NCI-H1417 (cell line): ENCODE measurements around the gene ZNF440.
"Not testable (repeated sequence)": the region's sequence is repeated elsewhere in the genome, so short reads cannot be mapped to it uniquely, and the experiment has no call there.

Experiments
- DNase-seq, 3 experiments: peaks; one replicate each; lab custom pipeline; 2025; lab: John Stamatoyannopoulos, UW

Gene ZNF440

DNA sequence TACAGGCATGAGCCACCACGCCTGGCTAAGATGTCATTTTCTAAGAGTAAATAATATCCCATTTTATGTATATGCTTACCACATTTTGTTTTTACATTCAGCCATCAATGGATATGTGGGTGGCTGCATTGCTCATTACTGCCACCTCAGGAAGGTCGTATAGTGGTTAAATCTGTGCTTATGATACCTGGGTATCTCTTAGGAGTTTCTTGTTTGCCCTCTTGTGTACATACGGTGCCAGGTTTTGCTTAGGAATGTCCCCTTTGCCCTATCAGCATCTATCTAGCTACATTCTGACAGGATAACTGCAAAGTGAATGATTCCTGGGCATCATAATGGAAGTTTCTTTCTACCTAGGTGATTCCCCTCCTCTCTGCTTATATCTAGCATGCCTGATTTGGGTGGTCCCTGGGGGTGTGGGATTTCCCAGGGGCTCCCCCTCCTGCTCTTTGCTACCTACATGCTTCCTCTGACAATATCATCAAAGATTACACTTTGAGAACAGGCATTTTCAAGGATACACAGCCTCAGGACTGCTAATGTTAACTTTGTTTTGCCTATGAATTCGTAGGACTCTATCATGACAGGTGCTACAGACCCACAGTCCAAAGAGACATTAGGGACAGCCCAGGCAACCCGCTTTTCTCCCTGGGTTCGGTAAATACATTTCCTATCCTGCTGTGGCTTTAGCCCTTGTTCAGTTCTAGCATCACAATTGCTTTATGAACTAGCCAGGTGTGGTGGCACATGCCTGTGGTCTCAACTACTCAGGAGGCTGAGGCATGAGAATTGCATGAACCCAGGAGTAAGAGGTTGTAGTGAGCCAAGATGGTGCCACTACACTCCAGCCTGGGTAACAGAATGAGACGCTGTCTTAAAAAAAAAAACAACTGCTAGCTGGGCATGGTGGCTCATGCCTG, 15.1 kb downstream of the ZNF440 start:
- DNase-seq = not testable (repeated sequence)

DNA sequence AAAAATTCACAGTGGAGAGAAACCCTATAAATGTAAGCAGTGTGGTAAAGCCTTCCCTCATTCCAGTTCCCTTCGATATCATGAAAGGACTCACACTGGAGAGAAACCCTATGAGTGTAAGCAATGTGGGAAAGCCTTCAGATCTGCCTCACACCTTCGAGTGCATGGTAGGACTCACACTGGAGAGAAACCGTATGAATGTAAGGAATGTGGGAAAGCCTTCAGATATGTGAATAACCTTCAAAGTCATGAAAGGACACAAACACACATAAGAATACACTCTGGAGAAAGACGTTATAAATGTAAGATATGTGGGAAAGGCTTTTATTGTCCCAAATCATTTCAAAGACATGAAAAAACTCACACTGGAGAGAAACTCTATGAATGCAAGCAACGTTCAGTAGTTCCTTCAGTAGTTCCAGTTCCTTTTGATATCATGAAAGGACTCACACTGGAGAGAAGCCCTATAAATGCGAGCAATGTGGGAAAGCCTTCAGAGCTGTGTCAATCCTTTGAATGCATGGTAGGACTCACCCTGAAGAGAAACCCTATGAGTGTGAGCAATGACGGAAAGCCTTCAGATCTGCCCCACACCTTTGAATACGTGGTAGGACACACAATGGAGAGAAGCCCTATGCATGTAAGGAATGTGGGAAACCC, 18.3 kb downstream of the ZNF440 start:
- no peak for DNase-seq

DNA sequence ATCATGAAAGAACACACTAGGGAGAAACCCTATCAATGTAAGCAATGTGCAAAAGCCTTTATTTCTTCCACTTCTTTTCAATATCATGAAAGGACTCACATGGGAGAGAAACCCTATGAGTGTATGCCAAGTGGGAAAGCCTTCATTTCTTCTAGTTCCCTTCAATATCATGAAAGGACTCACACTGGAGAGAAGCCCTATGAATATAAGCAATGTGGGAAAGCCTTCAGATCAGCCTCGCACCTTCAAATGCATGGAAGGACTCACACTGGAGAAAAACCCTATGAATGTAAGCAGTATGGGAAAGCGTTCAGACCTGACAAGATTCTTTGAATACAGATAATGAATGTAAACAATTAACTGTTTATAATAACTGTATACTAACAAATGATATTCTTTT, 19.5 kb downstream of the ZNF440 start:
- DNase-seq = no peak

DNA sequence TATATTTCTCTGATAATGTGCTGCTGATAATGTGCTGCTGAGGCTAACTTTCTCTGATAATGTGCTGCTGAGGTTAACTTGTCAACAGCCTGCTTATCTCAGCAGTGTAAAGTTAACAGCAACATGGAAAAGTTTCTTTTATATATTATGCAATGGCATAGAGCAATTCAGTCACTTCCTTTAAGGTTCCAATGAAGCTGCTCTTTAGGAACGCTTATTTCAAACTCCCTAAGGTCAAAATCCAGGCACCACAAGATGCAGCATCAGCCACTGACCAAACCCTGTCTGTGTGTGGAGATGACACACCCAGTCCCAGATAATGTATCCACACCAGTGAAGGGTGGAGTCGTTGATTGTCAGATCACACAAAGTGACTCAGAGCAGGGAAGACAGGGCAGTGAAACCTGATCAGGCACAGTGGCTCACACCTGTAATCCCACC, 21.6 kb downstream of the ZNF440 start:
- DNase-seq = not testable (repeated sequence)

DNA sequence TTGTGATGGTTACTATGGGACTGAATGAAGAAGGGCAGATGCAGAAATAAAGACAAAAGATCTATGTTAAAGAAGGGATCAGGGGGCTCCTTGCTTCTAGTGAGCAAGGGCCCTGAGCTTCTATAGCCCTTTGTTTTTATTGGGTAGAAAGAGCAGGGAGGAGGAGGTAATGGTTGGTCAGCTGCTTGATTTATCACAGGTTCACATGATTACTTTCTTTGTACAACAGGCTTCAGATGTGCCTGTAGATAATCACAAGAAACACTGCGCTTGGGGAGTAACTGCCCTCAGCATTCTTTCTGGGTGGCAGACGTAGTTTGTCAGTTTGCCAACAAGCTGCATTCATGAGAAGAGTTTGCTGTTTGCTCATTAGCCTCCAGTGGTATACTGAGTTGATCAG, 29.6 kb downstream of the ZNF440 start:
- DNase-seq = no peak

DNA sequence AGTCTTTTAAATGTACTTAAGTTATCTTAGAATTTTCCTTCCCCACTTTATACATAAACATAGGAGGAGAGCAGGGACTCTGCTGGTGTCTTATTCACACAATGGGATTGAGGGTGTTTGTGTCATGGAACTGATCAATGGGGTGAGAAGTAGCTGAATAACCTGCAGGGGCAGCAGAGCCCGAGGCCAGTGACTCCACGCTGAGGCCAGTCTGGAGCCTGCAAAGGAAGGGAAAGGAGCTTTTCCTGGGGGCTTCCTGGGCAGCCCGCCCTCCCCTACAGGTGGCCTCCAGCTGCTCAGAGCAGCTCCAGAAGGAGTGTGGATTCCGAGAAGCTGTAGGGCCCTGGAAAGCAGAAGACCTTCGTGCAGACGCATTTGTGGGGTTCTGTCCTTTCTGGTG, 33.5 kb downstream of the ZNF440 start:
- DNase-seq = peak in 2 of 3 experiments; percentile 25 to 32

DNA sequence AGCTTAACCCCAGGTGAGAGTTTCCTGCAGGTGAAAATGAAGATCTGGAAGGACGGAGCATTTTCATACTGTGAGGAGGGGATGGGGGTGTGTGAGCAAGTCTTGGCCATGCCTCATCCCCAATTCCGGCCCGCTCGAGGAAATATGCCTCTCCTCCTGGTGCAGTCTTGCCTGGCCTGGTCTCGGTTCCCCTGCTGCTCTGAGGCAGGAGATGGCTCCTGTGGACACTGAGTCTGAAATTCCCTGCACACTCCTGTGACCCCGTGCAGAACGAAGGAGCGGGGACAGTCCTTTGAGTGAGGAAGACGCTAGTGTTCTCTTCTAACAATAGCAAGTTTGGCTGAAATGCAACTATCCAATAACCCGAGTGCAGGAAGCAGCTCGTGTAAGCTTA, 34.1 kb downstream of the ZNF440 start:
- DNase-seq = no peak

DNA sequence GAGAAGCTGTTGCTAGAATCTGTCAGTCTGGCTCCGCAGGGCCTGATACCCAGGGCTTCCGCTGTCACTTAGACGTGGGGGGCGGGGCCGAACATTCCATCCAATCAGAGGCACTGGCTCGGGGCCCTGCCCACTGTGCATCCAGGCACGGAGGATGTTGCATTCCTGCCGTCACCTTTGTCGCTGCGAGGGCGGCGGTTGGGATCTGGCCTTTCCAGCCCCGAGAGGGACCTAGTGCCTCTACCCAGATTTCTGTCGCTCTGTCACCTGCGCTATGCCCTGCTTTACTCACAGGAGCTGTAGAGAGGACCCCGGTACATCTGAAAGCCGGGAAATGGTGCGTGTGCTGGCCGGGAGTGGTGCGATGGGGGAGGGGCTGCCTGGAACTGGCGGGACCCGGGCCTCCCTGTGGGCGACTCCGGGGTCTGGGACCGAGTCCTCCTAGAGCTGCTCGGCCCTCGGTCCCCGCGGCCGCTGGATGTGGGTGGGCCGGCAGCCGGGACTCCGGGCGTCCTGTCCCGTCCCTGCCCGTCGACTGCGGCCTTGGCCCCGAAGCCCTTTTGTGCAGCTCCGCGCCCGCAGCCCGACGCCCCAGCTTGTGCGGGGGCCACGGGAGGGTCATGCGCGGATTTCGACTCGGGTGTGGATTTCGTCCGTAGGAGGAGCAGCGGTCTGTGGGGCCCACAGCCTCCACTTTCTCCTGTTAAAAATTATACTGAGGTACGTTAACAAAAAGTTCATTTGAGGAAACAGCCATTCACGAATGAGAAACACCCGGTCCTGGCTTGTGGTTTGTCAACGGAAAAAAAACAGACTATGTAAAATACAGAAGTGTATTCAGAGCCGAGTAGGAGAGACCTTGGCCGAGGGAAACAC, 34.8 kb downstream of the ZNF440 start, which contains the start of gene ZNF439:
ZNF439 (plus strand) TSS at position 133 of the 876 bp plus-strand sequence; CDS start at position 275, 142 bp downstream.
- DNase-seq = peak; percentile 76 to 96 (median 95)

DNA sequence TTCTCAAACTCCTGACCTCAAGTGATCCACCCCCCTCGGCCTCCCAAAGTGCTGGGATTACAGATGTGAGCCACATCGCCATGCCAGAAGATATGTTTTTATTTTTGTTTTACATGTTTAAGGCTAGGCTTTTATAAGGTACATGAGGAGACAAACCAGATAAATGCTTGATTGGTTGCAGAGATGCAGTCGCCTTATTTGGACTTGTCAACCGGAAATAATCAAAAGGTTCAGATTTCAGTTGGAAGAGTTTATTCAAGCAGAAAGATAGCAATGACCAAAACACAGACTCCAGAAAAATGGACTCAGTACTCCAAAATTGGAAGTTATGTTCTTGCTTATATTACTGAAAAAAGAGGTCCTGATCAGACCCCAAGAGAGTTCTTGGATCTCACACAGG, 36.2 kb downstream of the ZNF440 start:
- DNase-seq = not testable (repeated sequence)

DNA sequence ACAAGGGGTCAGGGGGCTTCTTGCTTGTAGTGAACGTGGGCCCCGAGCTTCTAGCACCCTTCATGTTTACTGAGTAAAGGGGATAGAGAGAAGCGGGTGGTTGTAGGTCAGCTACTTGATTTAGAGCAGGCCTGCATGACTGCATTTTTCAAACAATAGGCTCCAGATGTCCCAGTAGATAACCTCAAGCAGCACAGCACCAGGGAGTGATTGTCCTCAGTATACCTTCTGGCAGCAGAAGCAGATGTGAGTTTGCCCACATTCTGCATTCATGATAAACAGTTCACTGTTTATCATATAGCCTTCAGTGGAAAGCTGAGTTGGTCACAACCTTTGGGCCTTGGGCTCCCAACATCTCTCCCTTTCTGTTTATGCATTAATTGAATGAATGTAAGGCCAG, 39.3 kb downstream of the ZNF440 start:
- DNase-seq = no peak

DNA sequence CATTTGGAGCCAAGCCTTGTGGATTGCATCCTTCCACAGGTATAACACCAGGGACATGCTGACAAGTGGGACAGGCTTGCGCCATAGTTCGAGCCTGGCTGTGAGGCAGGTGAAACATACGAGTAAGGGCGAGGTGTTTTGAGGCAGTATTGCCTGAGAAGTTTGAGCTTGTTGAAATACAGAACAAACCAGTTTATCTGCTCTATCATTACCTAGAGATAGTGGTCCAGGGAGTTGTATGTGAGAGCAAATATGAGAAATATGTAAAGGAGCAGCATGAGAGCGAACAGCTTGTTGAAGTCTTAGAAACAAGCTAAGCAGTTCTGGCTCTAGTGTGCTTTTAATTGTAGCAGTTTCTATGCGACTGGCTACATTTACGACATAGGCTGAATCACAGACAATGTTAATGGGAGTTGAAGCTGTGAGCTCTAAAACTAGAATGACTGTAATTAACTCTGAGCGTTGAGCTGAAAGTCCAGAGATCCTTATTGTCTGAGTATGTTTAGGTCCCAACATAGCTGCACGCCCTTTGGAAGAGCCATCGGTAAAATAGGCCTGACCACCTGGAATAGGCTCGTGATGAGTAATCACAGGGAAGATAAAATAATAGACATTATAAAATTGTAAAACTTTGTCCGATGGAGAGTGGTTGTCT, 42.6 kb downstream of the ZNF440 start:
- no peak for DNase-seq

DNA sequence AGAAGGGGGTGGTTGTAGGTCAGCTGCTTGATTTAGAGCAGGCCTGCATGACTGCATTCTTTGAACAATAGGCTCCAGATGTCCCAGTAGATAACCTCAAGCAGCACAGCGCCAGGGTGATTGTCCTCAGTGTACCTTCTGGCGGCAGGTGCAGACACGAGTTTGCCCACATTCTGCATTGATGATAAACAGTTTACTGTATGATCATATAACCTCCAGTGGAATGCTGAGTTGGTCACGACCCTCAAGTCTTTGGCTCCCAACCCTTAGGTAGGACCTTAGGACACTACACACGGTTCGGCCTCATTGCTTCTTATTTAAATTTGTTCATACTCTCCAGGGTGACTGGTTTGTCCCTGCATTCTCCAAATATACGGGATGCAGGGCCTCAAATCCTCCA, 46.6 kb downstream of the ZNF440 start:
- DNase-seq = no peak

DNA sequence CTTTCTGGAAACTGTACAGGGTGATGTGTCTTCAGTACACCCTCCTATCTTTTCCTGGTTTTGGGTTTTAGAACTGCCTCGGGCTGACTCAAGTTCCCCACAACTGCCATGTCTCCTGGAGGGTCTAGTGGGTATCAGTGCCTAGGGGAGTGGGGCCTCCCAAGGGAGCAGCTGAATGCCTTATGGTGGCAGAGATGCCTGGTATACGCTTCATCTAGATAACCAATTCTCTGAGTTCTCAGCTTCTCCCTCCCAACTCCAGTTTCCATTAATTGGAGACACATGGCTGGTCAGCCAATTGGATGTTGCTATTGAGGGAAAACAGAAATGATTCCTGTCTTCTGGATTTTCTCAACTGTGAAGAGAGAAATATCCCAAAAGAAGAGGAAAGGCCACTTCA, 47.2 kb downstream of the ZNF440 start:
- DNase-seq = no peak

DNA sequence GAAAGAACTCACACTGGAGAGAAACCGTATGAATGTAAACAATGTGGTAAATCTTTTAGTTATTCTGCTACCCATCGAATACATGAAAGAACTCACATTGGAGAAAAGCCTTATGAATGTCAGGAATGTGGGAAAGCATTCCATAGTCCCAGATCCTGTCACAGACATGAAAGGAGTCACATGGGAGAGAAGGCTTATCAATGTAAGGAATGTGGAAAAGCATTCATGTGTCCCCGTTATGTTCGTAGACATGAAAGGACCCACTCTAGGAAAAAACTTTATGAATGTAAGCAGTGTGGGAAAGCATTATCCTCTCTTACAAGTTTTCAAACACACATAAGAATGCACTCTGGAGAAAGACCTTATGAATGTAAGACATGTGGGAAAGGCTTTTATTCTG, 53.7 kb downstream of the ZNF440 start:
- not testable (repeated sequence) for DNase-seq

DNA sequence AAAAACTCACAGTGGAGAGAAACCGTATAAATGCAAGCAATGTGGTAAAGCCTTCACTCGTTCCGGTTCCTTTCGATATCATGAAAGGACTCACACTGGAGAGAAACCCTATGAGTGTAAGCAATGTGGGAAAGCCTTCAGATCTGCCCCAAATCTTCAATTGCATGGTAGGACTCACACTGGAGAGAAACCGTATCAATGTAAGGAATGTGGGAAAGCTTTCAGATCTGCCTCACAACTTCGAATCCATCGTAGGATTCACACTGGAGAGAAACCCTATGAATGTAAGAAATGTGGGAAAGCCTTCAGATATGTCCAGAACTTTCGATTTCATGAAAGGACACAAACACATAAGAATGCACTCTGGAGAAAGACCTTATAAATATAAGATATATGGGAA, 54.1 kb downstream of the ZNF440 start:
- no peak for DNase-seq

DNA sequence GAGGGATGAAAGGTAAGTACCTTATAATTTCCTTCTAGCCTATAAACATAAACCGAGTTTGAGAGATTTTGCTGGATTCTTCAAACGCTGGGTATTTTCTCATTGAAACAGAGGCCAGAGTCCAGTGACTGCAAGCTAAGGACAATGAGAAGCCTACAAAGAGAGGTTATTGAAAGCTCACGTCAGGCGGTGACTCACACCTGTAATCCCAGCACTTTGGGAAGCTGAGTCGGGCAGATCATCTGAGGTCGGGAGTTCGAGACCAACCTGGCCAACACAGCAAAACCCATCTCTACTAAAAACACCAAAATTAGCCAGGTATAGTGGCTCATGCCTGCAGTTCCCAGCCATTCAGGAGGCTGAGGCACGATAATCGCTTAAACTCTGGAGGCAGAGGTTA, 58.6 kb downstream of the ZNF440 start:
- DNase-seq = no peak

DNA sequence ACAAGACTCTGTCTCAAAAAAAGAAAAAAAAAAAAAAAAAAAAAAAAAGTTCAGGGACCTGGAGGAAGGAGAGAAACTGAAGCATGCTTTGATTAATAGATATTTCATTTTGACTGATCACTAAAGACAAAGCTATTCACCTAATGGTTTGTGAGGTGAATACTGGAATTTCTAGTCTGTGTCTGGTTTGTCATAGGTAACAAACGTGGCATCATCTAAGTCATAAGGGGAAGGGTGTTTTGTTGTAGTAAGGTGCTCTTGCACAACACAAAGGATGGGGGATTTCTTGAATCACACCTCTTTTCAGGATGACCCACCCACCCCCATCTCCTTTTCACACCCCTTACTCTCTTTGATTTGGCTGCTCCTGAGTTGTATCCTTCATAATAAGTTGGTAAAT, 59.7 kb downstream of the ZNF440 start:
- DNase-seq = no peak

DNA sequence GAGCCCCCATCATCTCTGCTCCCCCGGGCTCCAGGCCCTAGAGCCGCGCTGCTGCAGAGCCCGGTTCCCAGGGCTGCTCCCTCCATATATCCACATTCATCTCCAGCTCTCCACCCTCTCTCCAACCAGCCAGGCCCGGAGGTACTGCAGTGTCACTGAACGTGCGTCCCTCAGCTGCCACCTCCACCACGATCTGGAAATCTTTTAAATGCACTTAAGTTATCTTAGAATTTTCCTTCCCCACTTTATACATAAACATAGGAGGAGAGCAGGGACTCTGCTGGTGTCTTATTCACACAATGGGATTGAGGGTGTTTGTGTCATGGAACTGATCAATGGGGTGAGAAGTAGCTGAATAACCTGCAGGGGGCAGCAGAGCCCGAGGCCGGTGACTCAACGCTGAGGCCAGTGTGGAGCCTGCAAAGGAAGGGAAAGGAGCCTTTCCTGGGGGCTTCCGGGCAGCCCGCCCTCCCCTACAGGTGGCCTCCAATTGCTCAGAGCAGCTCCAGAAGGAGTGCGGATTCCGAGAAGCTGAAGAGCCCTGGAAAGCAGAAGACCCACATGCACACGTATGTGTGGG, 65.7 kb downstream of the ZNF440 start:
- peak; percentile 2 to 21 (median 20) for DNase-seq

DNA sequence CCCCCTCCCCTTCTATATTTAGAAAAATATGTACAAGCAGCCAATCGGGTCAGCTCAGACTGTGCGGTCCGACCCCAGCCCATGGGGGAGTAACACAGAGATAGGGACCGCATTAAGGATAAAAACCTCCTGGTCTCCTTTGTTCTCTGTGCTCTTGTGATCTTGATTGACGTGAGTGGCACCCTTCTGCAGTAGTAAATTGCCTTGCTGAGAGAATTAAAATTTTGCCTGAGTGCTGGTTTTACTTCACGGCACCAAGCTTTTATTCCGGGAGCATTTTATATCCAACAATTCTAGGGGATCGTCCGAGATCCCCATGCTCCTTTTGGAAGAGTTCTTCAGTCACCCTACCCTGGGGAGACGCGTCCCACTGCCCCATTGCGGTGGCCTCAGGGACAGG, 66.5 kb downstream of the ZNF440 start:
- DNase-seq = no peak

DNA sequence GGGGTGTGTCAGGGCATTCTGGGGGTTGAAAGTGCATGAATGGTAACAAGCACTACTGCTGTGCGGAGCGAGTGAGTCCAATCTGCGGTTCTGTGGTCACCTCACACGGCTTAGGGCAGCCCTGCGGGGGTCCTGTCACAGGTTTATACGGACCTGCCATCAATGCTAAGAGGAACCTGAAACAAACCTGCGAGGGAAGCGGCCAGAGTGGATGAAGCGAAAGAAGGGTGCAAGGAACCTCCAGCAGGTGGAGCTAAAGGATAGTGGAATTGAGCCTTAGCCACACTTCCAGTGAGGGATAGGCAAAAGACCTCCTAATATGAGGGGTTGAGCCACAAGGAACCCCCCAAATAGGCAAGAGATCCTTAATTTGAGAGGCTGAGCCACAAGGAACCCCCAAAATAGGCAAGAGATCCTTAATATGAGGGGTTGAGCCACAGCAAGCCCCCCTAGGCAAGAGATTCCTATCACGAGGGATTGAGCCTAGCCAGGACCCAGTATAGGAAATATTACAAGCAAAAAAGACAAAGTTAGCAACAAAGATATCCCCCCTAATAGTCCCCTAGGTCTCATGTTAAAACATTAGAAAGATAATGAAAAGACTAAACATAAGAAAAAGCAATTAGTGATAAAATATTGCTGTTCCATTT, 67.2 kb downstream of the ZNF440 start:
- DNase-seq = peak; percentile 40 to 81 (median 53)

DNA sequence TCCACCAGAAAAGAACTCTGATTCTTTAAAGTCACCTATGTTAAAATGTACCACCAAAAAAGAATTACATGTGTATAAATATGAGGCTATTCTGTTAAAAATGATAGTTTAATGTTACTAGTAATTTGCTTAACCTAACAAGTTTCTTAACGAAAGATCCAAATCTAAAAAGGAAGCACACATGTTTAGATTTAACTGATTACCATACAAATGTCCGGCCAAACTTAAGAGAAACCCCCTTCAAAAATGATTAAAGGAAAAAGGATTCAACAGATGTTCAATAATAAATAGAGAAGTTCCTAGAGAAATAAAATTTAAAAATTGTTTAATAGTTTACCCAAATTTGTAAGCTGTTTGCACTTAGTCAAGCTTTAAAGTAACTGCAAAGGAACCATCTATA, 68.5 kb downstream of the ZNF440 start:
- no peak for DNase-seq
